Hepatocyte (in vitro differentiated cells): ENCODE results near the gene ZDHHC11B.
"Not testable (repeated sequence)": the region's sequence is repeated elsewhere in the genome, so short reads cannot be mapped to it uniquely, and the experiment has no call there.

Experiments used
- EZH2 ChIP-seq: fragments of 200-600 bp; sonication (generic); IDR thresholded peaks from 2 replicates; pipeline ENCODE4 v1.6.1; 2016; ENCODE audit warnings: antibody characterized with exemption, mild to moderate bottlenecking, borderline replicate concordance
- EZH2phosphoT487 ChIP-seq: fragments of 200-600 bp; sonication (generic); IDR thresholded peaks from one replicate; pipeline ENCODE4 v1.6.1; 2018; ENCODE audit warnings: antibody characterized with exemption, mild to moderate bottlenecking, low read depth, moderate library complexity; ENCODE audit not compliant: unreplicated experiment, severe bottlenecking
- TF ChIP-seq, protein P1 (sequence below): fragments of 200-600 bp; sonication (generic); IDR thresholded peaks from 2 replicates; pipeline ENCODE4 v1.5.1; 2016; ENCODE audit warnings: antibody characterized with exemption, mild to moderate bottlenecking; ENCODE audit not compliant: poor library complexity

- TF ChIP-seq EZH2phosphoT487, EZH2: not testable (repeated sequence)
- TF ChIP-seq, protein P1, sequence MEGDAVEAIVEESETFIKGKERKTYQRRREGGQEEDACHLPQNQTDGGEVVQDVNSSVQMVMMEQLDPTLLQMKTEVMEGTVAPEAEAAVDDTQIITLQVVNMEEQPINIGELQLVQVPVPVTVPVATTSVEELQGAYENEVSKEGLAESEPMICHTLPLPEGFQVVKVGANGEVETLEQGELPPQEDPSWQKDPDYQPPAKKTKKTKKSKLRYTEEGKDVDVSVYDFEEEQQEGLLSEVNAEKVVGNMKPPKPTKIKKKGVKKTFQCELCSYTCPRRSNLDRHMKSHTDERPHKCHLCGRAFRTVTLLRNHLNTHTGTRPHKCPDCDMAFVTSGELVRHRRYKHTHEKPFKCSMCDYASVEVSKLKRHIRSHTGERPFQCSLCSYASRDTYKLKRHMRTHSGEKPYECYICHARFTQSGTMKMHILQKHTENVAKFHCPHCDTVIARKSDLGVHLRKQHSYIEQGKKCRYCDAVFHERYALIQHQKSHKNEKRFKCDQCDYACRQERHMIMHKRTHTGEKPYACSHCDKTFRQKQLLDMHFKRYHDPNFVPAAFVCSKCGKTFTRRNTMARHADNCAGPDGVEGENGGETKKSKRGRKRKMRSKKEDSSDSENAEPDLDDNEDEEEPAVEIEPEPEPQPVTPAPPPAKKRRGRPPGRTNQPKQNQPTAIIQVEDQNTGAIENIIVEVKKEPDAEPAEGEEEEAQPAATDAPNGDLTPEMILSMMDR, result not testable (repeated sequence)
These were observed 42.3 kb downstream of the ZDHHC11B start for GRCh38 chr5:742276-742675.
